NCI-H82 treated with DMSO at 0.1 percent for 48 hours (cell line): ENCODE data around the gene SUOX.
A peak's percentile ranks its signal among the peaks of the same experiment; 100 is the strongest.
"Not testable (repeated sequence)": the region's sequence is repeated elsewhere in the genome, so short reads cannot be mapped to it uniquely, and the experiment has no call there.

Experiments used
- DNase-seq: peaks from one replicate; lab custom pipeline; 2025; ENCODE audit not compliant: unreplicated experiment; lab: John Stamatoyannopoulos, UW

The SUOX gene

GRCh38 chr12:55996715-55997534, at the start of gene SUOX:
SUOX (plus strand) TSS chr12:55997276; CDS start chr12:56002222, 4,946 bp downstream.
- peak; percentile 77 for DNase-seq

GRCh38 chr12:55955344-55955743, 41.7 kb upstream of the SUOX start:
- DNase-seq, result no peak

- no peak for DNase-seq
Observed at GRCh38 chr12:55955800-55956508, 41.1 kb upstream of the SUOX start.

- DNase-seq, result no peak
Observed at GRCh38 chr12:55957106-55957859, 39.8 kb upstream of the SUOX start.

- DNase-seq, result no peak
Observed at GRCh38 chr12:55963760-55964159, 33.3 kb upstream of the SUOX start.

- no peak for DNase-seq
Observed at GRCh38 chr12:55965240-55965639, 31.8 kb upstream of the SUOX start.

- DNase-seq, result no peak
Observed at GRCh38 chr12:55965941-55966407, 31.1 kb upstream of the SUOX start, which contains the start of gene PMEL. PMEL (minus strand) TSS chr12:55966042; CDS start chr12:55966011, 31 bp downstream.

GRCh38 chr12:55966408-55967281, 30.4 kb upstream of the SUOX start, which contains the start of gene CDK2:
CDK2 (plus strand) TSS chr12:55966830; CDS start chr12:55967009, 179 bp downstream.
- peak; percentile 80 for DNase-seq

GRCh38 chr12:55969356-55969755, 27.7 kb upstream of the SUOX start:
- DNase-seq, result no peak

- DNase-seq, result no peak
Observed at GRCh38 chr12:55970775-55971174, 26.3 kb upstream of the SUOX start.

GRCh38 chr12:55972042-55972441, 25.0 kb upstream of the SUOX start:
- DNase-seq, result no peak

GRCh38 chr12:55972456-55972855, 24.6 kb upstream of the SUOX start:
- DNase-seq, result no peak

- DNase-seq, result no peak
Observed at GRCh38 chr12:55972911-55973598, 24.0 kb upstream of the SUOX start.

- DNase-seq, result peak; percentile 100
Observed at GRCh38 chr12:55973599-55974307, 23.3 kb upstream of the SUOX start, which contains the start of gene RAB5B. RAB5B (plus strand) TSS chr12:55974078; CDS start chr12:55986961, 12,883 bp downstream.

- DNase-seq, result no peak
Observed at GRCh38 chr12:55974308-55974730, 22.8 kb upstream of the SUOX start.

GRCh38 chr12:55978393-55978792, 18.7 kb upstream of the SUOX start:
- no peak for DNase-seq

- DNase-seq, result no peak
Observed at GRCh38 chr12:55979069-55979468, 18.0 kb upstream of the SUOX start.

GRCh38 chr12:55981882-55982281, 15.2 kb upstream of the SUOX start:
- not testable (repeated sequence) for DNase-seq
